HEK293T (cell line): ENCODE results near the gene FAM200A.
"Not testable (repeated sequence)": the region's sequence is repeated elsewhere in the genome, so short reads cannot be mapped to it uniquely, and the experiment has no call there.

Experiments
- CTCF ChIA-PET: fragments of 350-600 bp; formaldehyde crosslinking; extraction: SDS; loops from one replicate; lab custom pipeline; 2021; ENCODE audit warnings: antibody characterized with exemption, inconsistent platforms; lab: Yijun Ruan, JAX
- POLR2A ChIA-PET: fragments of 350-600 bp; formaldehyde crosslinking; extraction: SDS; loops from one replicate; lab custom pipeline; 2020; ENCODE audit warnings: antibody characterized with exemption, inconsistent platforms; lab: Yijun Ruan, JAX
- DNase-seq: peaks from one replicate; pipeline ENCODE4 v3.0.0; 2012; ENCODE audit warnings: mixed read lengths; ENCODE audit errors: extremely low spot score
- ARNT ChIP-seq: fragments of 450-650 bp; IDR thresholded peaks from 2 replicates; pipeline ENCODE4 v1.6.1; 2017; ENCODE audit warnings: mild to moderate bottlenecking
- BHLHE40 ChIP-seq: fragments of 450-650 bp; IDR thresholded peaks from 2 replicates; pipeline ENCODE4 v1.6.1; 2016; ENCODE audit warnings: mild to moderate bottlenecking, moderate library complexity, borderline replicate concordance
- CTBP1 ChIP-seq: fragments of 450-650 bp; IDR thresholded peaks from 2 replicates; pipeline ENCODE4 v1.6.1; 2016; ENCODE audit warnings: borderline replicate concordance
- ELF4 ChIP-seq: fragments of 450-650 bp; IDR thresholded peaks from 2 replicates; pipeline ENCODE4 v1.6.1; 2017; ENCODE audit warnings: antibody characterized with exemption
- FOXA1 ChIP-seq: fragments of 450-650 bp; IDR thresholded peaks from 2 replicates; pipeline ENCODE4 v1.6.1; 2016; ENCODE audit warnings: mild to moderate bottlenecking
- FOXK2 ChIP-seq: fragments of 450-650 bp; IDR thresholded peaks from 2 replicates; pipeline ENCODE4 v1.6.1; 2016; ENCODE audit warnings: mild to moderate bottlenecking
- FOXM1 ChIP-seq: fragments of 450-650 bp; IDR thresholded peaks from 2 replicates; pipeline ENCODE4 v1.6.1; 2017; ENCODE audit warnings: mild to moderate bottlenecking, borderline replicate concordance
- HDGF ChIP-seq: fragments of 450-650 bp; IDR thresholded peaks from 2 replicates; pipeline ENCODE4 v1.6.1; 2017; ENCODE audit warnings: antibody characterized with exemption, borderline replicate concordance
- L3MBTL2 ChIP-seq: fragments of 450-650 bp; conservative IDR thresholded peaks from 2 replicates; pipeline ENCODE4 v1.6.1; 2016; ENCODE audit warnings: mild to moderate bottlenecking
- LEF1 ChIP-seq: fragments of 450-650 bp; IDR thresholded peaks from 2 replicates; pipeline ENCODE4 v1.6.1; 2017; ENCODE audit warnings: mild to moderate bottlenecking, borderline replicate concordance
- NFRKB ChIP-seq: fragments of 450-650 bp; IDR thresholded peaks from 2 replicates; pipeline ENCODE4 v1.6.1; 2016; ENCODE audit warnings: mild to moderate bottlenecking, moderate library complexity
- SP1 ChIP-seq: fragments of 450-650 bp; IDR thresholded peaks from 2 replicates; pipeline ENCODE4 v1.6.1; 2017
- SUZ12 ChIP-seq: fragments of 450-650 bp; IDR thresholded peaks from 2 replicates; pipeline ENCODE4 v1.6.1; 2016; ENCODE audit warnings: mild to moderate bottlenecking
- TARDBP ChIP-seq: fragments of 450-650 bp; IDR thresholded peaks from 2 replicates; pipeline ENCODE4 v1.6.1; 2016
- ZNF384 ChIP-seq: fragments of 450-650 bp; IDR thresholded peaks from 2 replicates; pipeline ENCODE4 v1.6.1; 2016
- TF ChIP-seq, protein P1 (sequence below): fragments of 450-650 bp; IDR thresholded peaks from 2 replicates; pipeline ENCODE4 v1.6.1; 2016

FAM200A gene

DNA sequence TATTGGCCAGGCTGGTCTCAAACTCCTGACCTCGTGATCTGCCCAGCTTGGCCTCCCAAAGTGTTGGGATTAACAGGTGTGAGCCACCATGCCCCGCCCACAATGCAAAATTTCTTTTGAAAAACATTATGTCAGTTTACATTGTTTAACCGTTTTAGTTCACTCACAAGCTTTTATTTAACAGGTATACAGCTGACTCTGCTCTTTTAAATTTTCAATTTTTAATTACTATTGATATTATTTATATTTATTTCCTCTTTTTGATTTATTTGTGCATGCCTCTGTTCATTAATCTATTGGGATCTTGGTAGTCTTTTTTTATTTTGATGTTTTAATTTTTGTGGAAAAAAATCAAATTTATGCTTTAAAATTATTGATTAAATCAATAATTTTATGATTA is 30.5 kb downstream of the FAM200A start:
- TF ChIP-seq LEF1 (no peak), NFRKB (no peak), FOXA1 (no peak), ARNT (no peak), BHLHE40 (no peak)
- ChIA-PET CTCF (no interaction called here), POLR2A (interaction anchor here (1.2 kb wide), 1 partner anchor 17 kb away, joined by 3 read pairs; the partner anchor contains the start of gene ZKSCAN5)
- DNase-seq = no peak

GRCh38 chr7:99514050-99514449 is 37.9 kb downstream of the FAM200A start:
- TF ChIP-seq SP1 = no peak
- TF ChIP-seq ARNT = no peak
- TF ChIP-seq CTBP1 = no peak
- TF ChIP-seq LEF1 = no peak
- no peak for TF ChIP-seq BHLHE40
- POLR2A ChIA-PET = interaction anchor here (0.7 to 2.2 kb wide), 2 partner anchors 45 to 112 kb away, joined by 3 to 8 read pairs; partner anchors contain the start of gene ZNF655
- CTCF ChIA-PET = interaction anchor here (0.6 kb wide), 1 partner anchor 101 kb away, joined by 3 read pairs; no protein-coding TSS in a partner anchor
- DNase-seq = no peak

- TF ChIP-seq NFRKB (no peak), L3MBTL2 (no peak), ARNT (no peak), SUZ12 (no peak), SP1 (no peak), CTBP1 (no peak), ELF4 (no peak), HDGF (no peak), BHLHE40 (no peak), ZNF384 (no peak), FOXK2 (no peak), LEF1 (no peak), TARDBP (no peak)
- TF ChIP-seq, protein P1, sequence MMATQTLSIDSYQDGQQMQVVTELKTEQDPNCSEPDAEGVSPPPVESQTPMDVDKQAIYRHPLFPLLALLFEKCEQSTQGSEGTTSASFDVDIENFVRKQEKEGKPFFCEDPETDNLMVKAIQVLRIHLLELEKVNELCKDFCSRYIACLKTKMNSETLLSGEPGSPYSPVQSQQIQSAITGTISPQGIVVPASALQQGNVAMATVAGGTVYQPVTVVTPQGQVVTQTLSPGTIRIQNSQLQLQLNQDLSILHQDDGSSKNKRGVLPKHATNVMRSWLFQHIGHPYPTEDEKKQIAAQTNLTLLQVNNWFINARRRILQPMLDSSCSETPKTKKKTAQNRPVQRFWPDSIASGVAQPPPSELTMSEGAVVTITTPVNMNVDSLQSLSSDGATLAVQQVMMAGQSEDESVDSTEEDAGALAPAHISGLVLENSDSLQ = no peak
- POLR2A ChIA-PET = interaction anchor here (1.0 to 2.0 kb wide), 9 partner anchors 11 to 111 kb away, joined by 3 to 15 read pairs (median 5); partner anchors contain the start of genes ATP5MF, BUD31, CPSF4 and FAM200A
- CTCF ChIA-PET = no interaction called here
- DNase-seq = no peak
Observed at GRCh38 chr7:99505324-99505662, 46.6 kb downstream of the FAM200A start.

DNA sequence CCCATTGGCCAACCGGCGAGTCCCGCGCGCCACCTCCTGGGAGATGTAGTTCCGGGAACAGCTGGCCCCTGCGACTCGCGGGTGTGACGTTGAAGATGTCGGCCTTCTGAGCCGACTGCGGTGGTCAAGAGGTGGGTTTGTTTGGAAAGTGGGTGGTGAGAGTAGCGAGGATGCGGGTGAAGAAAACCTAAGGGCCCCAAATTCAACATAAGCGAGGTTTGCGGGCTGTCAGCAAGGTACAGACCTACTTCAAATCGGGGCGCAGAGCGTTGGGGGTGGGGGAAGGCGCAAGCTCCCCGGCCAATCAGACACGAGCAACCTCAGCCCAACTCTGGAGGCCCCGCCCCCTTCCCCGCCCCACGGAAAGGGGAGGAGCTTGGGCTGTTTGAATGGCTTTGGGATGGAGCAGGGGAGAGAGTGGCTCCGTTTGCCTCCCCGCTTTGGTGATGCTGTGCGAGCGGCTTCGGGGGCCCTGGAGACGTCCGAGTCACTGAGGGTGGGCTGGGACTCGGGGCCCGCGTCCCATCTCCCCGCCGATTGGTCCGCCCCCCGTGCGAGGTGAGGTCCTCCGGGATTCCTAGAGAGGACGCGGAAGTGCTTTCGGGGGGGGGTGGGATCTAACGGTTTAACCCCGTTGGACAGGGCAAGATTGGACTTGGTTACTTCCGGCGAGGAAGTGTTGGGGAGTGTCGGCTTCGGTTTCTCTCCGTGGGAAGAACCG is 47.2 kb downstream of the FAM200A start, which contains the start of gene ZKSCAN5:
Gene ZKSCAN5 (plus strand): TSS at position 60 of the 721 bp plus-strand sequence. CDS start 1,383 bp downstream, outside the sequence.
- no peak for TF ChIP-seq TARDBP
- TF ChIP-seq LEF1 = no peak
- peak; percentile 87; the same call in 1 of the 2 replicates for TF ChIP-seq FOXM1
- TF ChIP-seq ELF4 = peak; percentile 78
- POLR2A ChIA-PET = interaction anchor here (0.6 to 2.0 kb wide), 13 partner anchors 11 to 510 kb away, joined by 3 to 15 read pairs (median 4); partner anchors contain the start of genes ATP5MF, BUD31, CPSF4 and FAM200A
- DNase-seq = peak; percentile 86
- CTCF ChIA-PET = no interaction called here

DNA sequence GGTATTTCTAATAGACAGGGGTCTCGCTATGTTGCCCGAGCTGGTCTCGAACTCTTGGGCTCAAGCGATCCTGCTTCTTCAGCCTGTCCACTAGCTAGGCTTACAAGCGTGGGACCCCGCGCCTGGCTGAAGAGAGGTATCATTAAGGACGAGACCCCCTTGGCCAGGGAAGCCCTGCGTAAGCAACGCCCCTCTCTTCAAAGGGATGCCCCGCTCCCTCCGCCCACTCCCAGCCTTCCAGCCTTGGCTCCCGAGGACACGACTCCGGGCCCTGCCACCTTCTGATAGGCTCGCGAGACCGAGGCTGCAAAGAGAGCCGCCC is 47.7 kb downstream of the FAM200A start:
- peak; percentile 90 for DNase-seq
- POLR2A ChIA-PET = interaction anchor here (0.6 to 2.0 kb wide), 13 partner anchors 12 to 511 kb away, joined by 3 to 15 read pairs (median 4); partner anchors contain the start of genes ATP5MF, BUD31, CPSF4 and FAM200A
- TF ChIP-seq SUZ12 (no peak), NFRKB (no peak), LEF1 (no peak)
- CTCF ChIA-PET = no interaction called here

DNA sequence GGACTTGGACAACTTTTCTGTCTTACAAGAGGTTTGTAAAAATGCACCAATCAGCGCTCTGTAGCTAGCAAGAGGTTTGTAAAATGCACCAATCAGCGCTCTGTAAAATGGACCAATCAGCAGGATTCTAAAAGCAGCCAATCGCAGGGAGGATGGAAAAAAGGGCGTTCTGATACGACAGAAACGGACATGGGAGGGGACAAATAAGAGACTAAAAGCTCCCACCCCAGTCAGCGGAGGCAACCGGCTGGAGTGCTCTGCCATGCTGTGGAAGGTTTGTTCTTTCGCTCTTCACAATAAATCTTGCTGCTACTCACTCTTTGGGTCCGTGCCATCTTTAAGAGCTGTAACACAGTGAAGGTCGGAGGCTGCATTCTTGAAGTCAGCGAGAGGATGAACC is 50.7 kb downstream of the FAM200A start:
- DNase-seq = not testable (repeated sequence)
- CTCF ChIA-PET = interaction anchor here (0.6 kb wide), 1 partner anchor 58 kb away, joined by 3 read pairs; no protein-coding TSS in a partner anchor
- POLR2A ChIA-PET = interaction anchor here (1.2 to 2.0 kb wide), 3 partner anchors 15 to 56 kb away, joined by 3 to 8 read pairs (median 6); partner anchors contain the start of genes FAM200A and ZNF655

DNA sequence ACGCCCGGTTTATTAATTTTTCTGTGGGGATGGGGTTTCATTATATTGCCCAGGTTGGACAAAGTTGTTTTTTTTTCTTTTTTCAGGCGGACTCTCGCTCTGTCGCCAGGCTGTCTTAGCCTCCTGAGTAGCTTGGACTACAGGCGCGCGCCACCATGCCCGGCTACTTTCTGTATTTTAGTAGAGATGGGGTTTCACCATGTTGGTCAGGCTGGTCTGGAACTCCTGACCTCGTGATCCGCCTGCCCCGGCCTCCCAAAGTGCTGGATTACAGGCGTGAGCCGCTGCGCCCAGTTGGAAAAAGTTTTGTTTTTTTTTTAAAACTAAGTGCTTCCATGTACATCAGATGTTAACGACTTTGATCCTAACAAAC is 51.3 kb downstream of the FAM200A start:
- TF ChIP-seq FOXA1 (no peak), FOXK2 (no peak), ZNF384 (no peak), BHLHE40 (no peak), ARNT (no peak), ELF4 (no peak), NFRKB (no peak)
- TF ChIP-seq, protein P1 = no peak
- no peak for DNase-seq
- CTCF ChIA-PET = no interaction called here
- POLR2A ChIA-PET = interaction anchor here (0.7 to 2.0 kb wide), 13 partner anchors 10 to 116 kb away, joined by 3 to 12 read pairs (median 5); partner anchors contain the start of genes CPSF4, FAM200A, PTCD1 and ZNF655
